NT2/D1 (cell line): ENCODE results near the gene ITPKB.
A peak's percentile ranks its signal among the peaks of the same experiment; 100 is the strongest.

Experiments
- DNase-seq: peaks from one replicate; pipeline ENCODE4 v3.0.0-alpha.2; 2011; ENCODE audit warnings: low read depth, low spot score
- H3K27me3 ChIP-seq: 2 replicates; pipeline ENCODE4 v1.6.0; 2011; ENCODE audit warnings: mild to moderate bottlenecking; ENCODE audit not compliant: insufficient read length, insufficient read depth
- H3K36me3 ChIP-seq: 2 replicates; pipeline ENCODE4 v1.6.1; 2011; ENCODE audit warnings: mild to moderate bottlenecking, low read length, mixed read lengths; ENCODE audit not compliant: insufficient read depth, insufficient read length
- H3K4me1 ChIP-seq: 2 replicates; pipeline ENCODE4 v1.5.1; 2011; ENCODE audit not compliant: insufficient read depth, insufficient read length
- H3K4me3 ChIP-seq: 2 replicates; pipeline ENCODE4 v1.5.1; 2011; ENCODE audit warnings: low read depth; ENCODE audit not compliant: insufficient read length
- H3K9ac ChIP-seq: 2 replicates; pipeline ENCODE4 v1.6.0; 2011; ENCODE audit warnings: low read depth; ENCODE audit not compliant: insufficient read length
- H3K9me3 ChIP-seq: 2 replicates; pipeline ENCODE4 v1.5.1; 2011; ENCODE audit warnings: mild to moderate bottlenecking, low read length; ENCODE audit not compliant: insufficient read depth
- SUZ12 ChIP-seq: IDR thresholded peaks from 2 replicates; pipeline ENCODE4 v1.6.1; 2011; ENCODE audit not compliant: insufficient read length, insufficient read depth; ENCODE audit errors: extremely low read depth
- YY1 ChIP-seq: IDR thresholded peaks from 2 replicates; pipeline ENCODE4 v1.6.1; 2011; ENCODE audit not compliant: insufficient read length, insufficient read depth
- ZNF274 ChIP-seq: IDR thresholded peaks from 2 replicates; pipeline ENCODE4 v1.6.1; 2011; ENCODE audit warnings: mild to moderate bottlenecking, low read depth, low read length

Gene ITPKB

GRCh38 chr1:226708967-226709396 is 30.1 kb downstream of the ITPKB start:
- Histone ChIP-seq H3K4me1 (peaks cover 10% of the 10 kb centered on the region), H3K36me3 (peaks cover 13% of the 10 kb centered on the region), H3K9me3 (peaks cover 3% of the 10 kb centered on the region), H3K27me3 (no peaks in the 10 kb centered on the region), H3K9ac (no peak overlapping the region), H3K4me3 (no peak overlapping the region)
- no peak for TF ChIP-seq SUZ12
- TF ChIP-seq ZNF274 = no peak
- TF ChIP-seq YY1 = no peak
- DNase-seq = no peak

- Histone ChIP-seq H3K4me1 (peaks cover 10% of the 10 kb centered on the region), H3K4me3 (no peak overlapping the region), H3K27me3 (no peaks in the 10 kb centered on the region), H3K9me3 (no peaks in the 10 kb centered on the region), H3K9ac (no peak overlapping the region), H3K36me3 (peaks cover 10% of the 10 kb centered on the region)
- TF ChIP-seq ZNF274 (no peak), YY1 (no peak), SUZ12 (no peak)
- no peak for DNase-seq
Observed at GRCh38 chr1:226708342-226708780, 30.7 kb downstream of the ITPKB start.

GRCh38 chr1:226706684-226707083 is 32.4 kb downstream of the ITPKB start:
- peaks cover 5% of the 10 kb centered on the region for H3K4me1 ChIP-seq
- H3K27me3 ChIP-seq = no peaks in the 10 kb centered on the region
- H3K36me3 ChIP-seq = peaks cover 10% of the 10 kb centered on the region
- no peak overlapping the region for H3K9ac ChIP-seq
- H3K4me3 ChIP-seq = no peak overlapping the region
- DNase-seq = no peak
- TF ChIP-seq ZNF274 (no peak), YY1 (no peak), SUZ12 (no peak)
- H3K9me3 ChIP-seq = no peaks in the 10 kb centered on the region

GRCh38 chr1:226704169-226704937 is 34.7 kb downstream of the ITPKB start:
- Histone ChIP-seq H3K36me3 (peaks cover 10% of the 10 kb centered on the region), H3K4me3 (no peak overlapping the region), H3K27me3 (no peaks in the 10 kb centered on the region), H3K4me1 (peaks cover 8% of the 10 kb centered on the region), H3K9ac (no peak overlapping the region), H3K9me3 (no peaks in the 10 kb centered on the region)
- TF ChIP-seq YY1 (no peak), ZNF274 (no peak), SUZ12 (no peak)
- no peak for DNase-seq

- peaks cover 19% of the 10 kb centered on the region for H3K36me3 ChIP-seq
- H3K4me1 ChIP-seq = peaks cover 4% of the 10 kb centered on the region
- no peaks in the 10 kb centered on the region for H3K9me3 ChIP-seq
- peak overlapping the region; percentile 87 for H3K9ac ChIP-seq
- peak overlapping the region; percentile 46 for H3K4me3 ChIP-seq
- DNase-seq = peak; percentile 40
- no peaks in the 10 kb centered on the region for H3K27me3 ChIP-seq
- TF ChIP-seq SUZ12 = no peak
- TF ChIP-seq ZNF274 = no peak
- TF ChIP-seq YY1 = no peak
Observed at GRCh38 chr1:226702957-226703831, 35.9 kb downstream of the ITPKB start.

GRCh38 chr1:226702318-226702956 is 36.6 kb downstream of the ITPKB start:
- DNase-seq = no peak
- no peaks in the 10 kb centered on the region for H3K27me3 ChIP-seq
- H3K9me3 ChIP-seq = no peaks in the 10 kb centered on the region
- no peak for TF ChIP-seq YY1
- no peak for TF ChIP-seq ZNF274
- TF ChIP-seq SUZ12 = no peak
- H3K9ac ChIP-seq = peak overlapping the region; percentile 87
- peaks cover 25% of the 10 kb centered on the region for H3K36me3 ChIP-seq
- no peak overlapping the region for H3K4me3 ChIP-seq
- peaks cover 4% of the 10 kb centered on the region for H3K4me1 ChIP-seq
